ENCODE results near the gene MBD3L4.

GRCh38 chr19:7000333-7000732 lies 39.6 kb downstream of the MBD3L4 start:
- TF ChIP-seq EZH2 (optimal IDR thresholded peaks at IDR 0.05; ENCODE audit: low read depth, low read length), result no peak
- TF ChIP-seq, protein P1, sequence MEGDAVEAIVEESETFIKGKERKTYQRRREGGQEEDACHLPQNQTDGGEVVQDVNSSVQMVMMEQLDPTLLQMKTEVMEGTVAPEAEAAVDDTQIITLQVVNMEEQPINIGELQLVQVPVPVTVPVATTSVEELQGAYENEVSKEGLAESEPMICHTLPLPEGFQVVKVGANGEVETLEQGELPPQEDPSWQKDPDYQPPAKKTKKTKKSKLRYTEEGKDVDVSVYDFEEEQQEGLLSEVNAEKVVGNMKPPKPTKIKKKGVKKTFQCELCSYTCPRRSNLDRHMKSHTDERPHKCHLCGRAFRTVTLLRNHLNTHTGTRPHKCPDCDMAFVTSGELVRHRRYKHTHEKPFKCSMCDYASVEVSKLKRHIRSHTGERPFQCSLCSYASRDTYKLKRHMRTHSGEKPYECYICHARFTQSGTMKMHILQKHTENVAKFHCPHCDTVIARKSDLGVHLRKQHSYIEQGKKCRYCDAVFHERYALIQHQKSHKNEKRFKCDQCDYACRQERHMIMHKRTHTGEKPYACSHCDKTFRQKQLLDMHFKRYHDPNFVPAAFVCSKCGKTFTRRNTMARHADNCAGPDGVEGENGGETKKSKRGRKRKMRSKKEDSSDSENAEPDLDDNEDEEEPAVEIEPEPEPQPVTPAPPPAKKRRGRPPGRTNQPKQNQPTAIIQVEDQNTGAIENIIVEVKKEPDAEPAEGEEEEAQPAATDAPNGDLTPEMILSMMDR (IDR thresholded peaks at IDR 0.05; ENCODE audit: low read length), result no peak

Measured in MM.1S (cell line).